ENCODE data around the gene MSANTD1. TPM values are rescaled to one million over a fixed set of nuclear protein-coding genes. Genes with fewer than 3 reads are reported as not detected.

MSANTD1 gene
- total and polyA plus RNA-seq, 2 of the 8 experiments (the other 6 are each of a cell fraction or from before 2014, with no cell fraction given): 0.23 to 0.45 TPM

DNA sequence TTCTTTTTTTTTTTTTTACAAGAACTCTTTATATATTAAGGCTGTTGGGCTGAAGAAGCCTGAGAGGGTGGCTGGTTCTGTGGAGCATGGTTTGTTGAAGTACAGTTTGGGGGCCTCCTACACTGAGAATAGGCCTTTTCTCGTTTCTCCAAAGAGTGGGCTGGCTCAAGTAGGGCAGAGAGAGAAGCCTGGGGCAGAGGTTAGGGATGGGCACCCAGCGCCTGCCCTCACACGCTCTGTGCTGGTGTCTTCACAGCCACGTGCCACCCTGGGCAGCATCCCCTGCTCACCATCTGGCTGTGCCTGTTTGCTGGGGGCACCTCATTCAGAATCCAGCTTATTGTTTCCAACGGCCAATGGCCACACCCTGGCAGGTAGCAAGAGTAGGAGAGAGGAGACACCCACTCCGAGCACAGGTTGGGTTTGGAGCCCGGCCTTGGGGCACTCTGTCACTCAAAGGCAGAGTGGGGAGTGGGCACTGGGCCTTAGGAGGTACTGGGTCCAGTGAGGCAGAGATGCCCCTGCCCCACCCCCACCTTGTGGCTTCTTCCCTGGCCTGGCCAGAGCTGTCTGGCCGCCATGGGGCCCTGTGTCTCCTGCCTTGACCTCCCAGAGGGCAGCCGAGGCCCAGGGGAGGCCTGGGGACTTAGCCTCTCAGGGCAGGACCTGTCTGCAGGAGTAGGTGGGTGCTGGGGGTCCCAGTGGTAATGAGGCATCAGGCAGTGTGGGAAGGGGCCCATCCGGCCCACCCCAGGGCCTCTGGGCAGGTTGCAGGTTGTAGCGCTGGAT lies 2.9 kb downstream of the MSANTD1 start:
- H3K4me3 ChIP-seq (ENCODE audit: extremely low read depth in 1 of 4, insufficient read depth in 2 of 4, low read depth in 3 of 4, low read length in 4 of 4): no peak overlapping the region
- H3K4me1 ChIP-seq (replicated peaks in 1 of 4; ENCODE audit: control insufficient read depth in 3 of 4, insufficient read depth in 4 of 4, low read length in 3 of 4): peaks cover 0 to 8% (median 0%) of the 10 kb centered on the region in 4 experiments; a peak in 3 of 7 replicates
- FAIRE-seq: no peak
- H3K79me2 ChIP-seq (ENCODE audit: control insufficient read depth in 1 of 2, insufficient read depth in 2 of 2, low read length in 2 of 2): no peaks in the 10 kb centered on the region
- no peaks in the 10 kb centered on the region for H3K23me2 ChIP-seq (ENCODE audit: low read depth, low read length)
- peaks cover 0 to 7% of the 10 kb centered on the region in 2 experiments for H4K20me1 ChIP-seq (replicated peaks in 1 of 2; ENCODE audit: control insufficient read depth in 1 of 2, insufficient read depth in 2 of 2, low read length in 2 of 2)
- no peak overlapping the region for H2AFZ ChIP-seq (ENCODE audit: low read length)
- H2BK5ac ChIP-seq (ENCODE audit: low read depth, low read length): no peak overlapping the region
- ChIA-PET POLR2A (ENCODE audit: partially characterized antibody) (interaction anchor here (1.9 kb wide), 1 partner anchor 67 kb away, joined by 4 read pairs; no protein-coding TSS in a partner anchor), CTCF (ENCODE audit: partially characterized antibody) (interaction anchor here (1.5 kb wide), 1 partner anchor 67 kb away, joined by 7 read pairs; no protein-coding TSS in a partner anchor)
- H3K4ac ChIP-seq (replicated peaks; ENCODE audit: insufficient read length, low read depth, low read length): no peak overlapping the region
- H4K5ac ChIP-seq (ENCODE audit: insufficient read length, low read depth, low read length): no peak overlapping the region
- H2BK20ac ChIP-seq (ENCODE audit: low read length): no peak overlapping the region
- no peak overlapping the region for H3K9ac ChIP-seq (replicated peaks in 1 of 4; ENCODE audit: extremely low read depth in 1 of 4, low read depth in 3 of 4, low read length in 3 of 4)
- no peak for DNase-seq (ENCODE audit: low read depth in 1 of 2, low spot score in 2 of 2)
- H4K91ac ChIP-seq (replicated peaks; ENCODE audit: insufficient read length, low read length): no peak overlapping the region
- H3K27ac ChIP-seq (ENCODE audit: low read depth, low read length): no peak overlapping the region
- no peak overlapping the region for H2BK120ac ChIP-seq (replicated peaks; ENCODE audit: low read depth, low read length)
- no peak overlapping the region for H3K4me2 ChIP-seq (ENCODE audit: insufficient read depth in 1 of 2, low read depth in 2 of 2, low read length in 2 of 2)
- no peak overlapping the region for H3K14ac ChIP-seq (ENCODE audit: insufficient read length)
- no peaks in the 10 kb centered on the region for H3K36me3 ChIP-seq (ENCODE audit: control insufficient read depth in 2 of 4, insufficient read depth in 4 of 4, low read length in 3 of 4)
- no peak overlapping the region for H3K23ac ChIP-seq (ENCODE audit: insufficient read length)
- no peak overlapping the region for H2BK15ac ChIP-seq (ENCODE audit: low read length)
- H3K9me3 ChIP-seq (ENCODE audit: insufficient read depth in 2 of 2, low read depth in 1 of 2, low read length in 1 of 2): no peaks in the 10 kb centered on the region
- 87% methylated on average over 10 of the region's 11 CpGs; no CpG with 5 or more reads in 1 of the 2 experiments for WGBS, 2 experiments (ENCODE audit: extremely low coverage in 1 of 2, insufficient coverage in 1 of 2, insufficient read length in 1 of 2, insufficient replicate concordance in 2 of 2, low coverage in 1 of 2, low lambda C conversion rate in 2 of 2, missing lambda C conversion rate in 1 of 2)
- peak overlapping the region; percentile 25; the same call in 1 of the 2 replicates for H4K8ac ChIP-seq (ENCODE audit: extremely low read depth, insufficient read depth, low read length)
- H3K18ac ChIP-seq (ENCODE audit: extremely low read depth, low read length): no peak overlapping the region
- no peaks in the 10 kb centered on the region for H3K79me1 ChIP-seq (ENCODE audit: low read depth, low read length)
- no peaks in the 10 kb centered on the region for H3K27me3 ChIP-seq (replicated peaks in 1 of 4; ENCODE audit: control insufficient read depth in 3 of 4, extremely low read depth in 1 of 4, insufficient read depth in 3 of 4, low read length in 3 of 4)
- no peak overlapping the region for H2BK12ac ChIP-seq (ENCODE audit: low read depth, low read length)
- H3K56ac ChIP-seq (replicated peaks; ENCODE audit: insufficient read length, low read depth, low read length): no peak overlapping the region
- 0 out of 2 replicates have a peak overlapping the region, but pooled peaks have one; percentile 39 for H2AK5ac ChIP-seq (ENCODE audit: low read depth, low read length)
- TF ChIP-seq, protein P1, sequence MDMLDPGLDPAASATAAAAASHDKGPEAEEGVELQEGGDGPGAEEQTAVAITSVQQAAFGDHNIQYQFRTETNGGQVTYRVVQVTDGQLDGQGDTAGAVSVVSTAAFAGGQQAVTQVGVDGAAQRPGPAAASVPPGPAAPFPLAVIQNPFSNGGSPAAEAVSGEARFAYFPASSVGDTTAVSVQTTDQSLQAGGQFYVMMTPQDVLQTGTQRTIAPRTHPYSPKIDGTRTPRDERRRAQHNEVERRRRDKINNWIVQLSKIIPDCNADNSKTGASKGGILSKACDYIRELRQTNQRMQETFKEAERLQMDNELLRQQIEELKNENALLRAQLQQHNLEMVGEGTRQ (IDR thresholded peaks at IDR 0.05; ENCODE audit: low read length): no peak
- TF ChIP-seq CHD1 (IDR thresholded peaks at IDR 0.05; ENCODE audit: low read depth, low read length) (no peak), TAF7 (optimal IDR thresholded peaks at IDR 0.05; ENCODE audit: borderline replicate concordance, low read depth, low read length) (no peak), SAP30 (IDR thresholded peaks at IDR 0.05; ENCODE audit: insufficient read depth, insufficient replicate concordance, low read length) (no peak), CREB1 (IDR thresholded peaks at IDR 0.05) (no peak), TAF1 (IDR thresholded peaks at IDR 0.05; ENCODE audit: low read depth, low read length) (no peak), SRF (IDR thresholded peaks at IDR 0.05; ENCODE audit: low read depth, low read length) (no peak), KDM5A (IDR thresholded peaks at IDR 0.05; ENCODE audit: low read length) (no peak), RBBP5 (IDR thresholded peaks at IDR 0.05; ENCODE audit: borderline replicate concordance, low read depth, low read length) (no peak), NRF1 (IDR thresholded peaks at IDR 0.05; ENCODE audit: low read depth, low read length) (no peak), CHD2 (IDR thresholded peaks at IDR 0.05; ENCODE audit: low read length) (no peak), SUZ12 (IDR thresholded peaks at IDR 0.05; ENCODE audit: low read length) (no peak)

Measured in H1 (cell line).